A673 (cell line): Measurements from ENCODE around the gene TANC1. TPM values are rescaled to one million over a fixed set of nuclear protein-coding genes. Genes with fewer than 3 reads are reported as not detected.

Experiments used
- BruUV-seq: library from RNA; stranded (reverse); fragments of 400-500 nt; replicated peaks from 2 replicates; lab custom pipeline; 2021; lab: Mats Ljungman, UMichigan
- CTCF ChIA-PET: fragments of 300-600 bp; sonication (Branson Sonifier 250); formaldehyde crosslinking; loops from one replicate; lab custom pipeline; 2022; ENCODE audit warnings: antibody characterized with exemption; lab: Charles Lee
- POLR2A ChIA-PET: fragments of 300-600 bp; sonication (Branson Sonifier 250); formaldehyde crosslinking; loops from one replicate; lab custom pipeline; 2022; ENCODE audit warnings: antibody characterized with exemption; ENCODE audit not compliant: low non-redundant PET; lab: Charles Lee
- DNase-seq: peaks from one replicate; pipeline ENCODE4 v3.0.0-alpha.2; 2015; ENCODE audit warnings: low spot score
- H3K27ac ChIP-seq: fragments of 200-600 bp; sonication (generic); 2 replicates; pipeline ENCODE4 v1.5.1; 2016; ENCODE audit warnings: mixed run types, low read depth, mild to moderate bottlenecking, mixed read lengths, antibody characterized with exemption, low read length; ENCODE audit not compliant: poor library complexity, severe bottlenecking
- H3K27me3 ChIP-seq: fragments of 200-600 bp; sonication (generic); replicated peaks from 2 replicates; pipeline ENCODE4 v1.6.1; 2017; ENCODE audit warnings: mixed run types, low read depth, mild to moderate bottlenecking, mixed read lengths, antibody characterized with exemption, low read length; ENCODE audit not compliant: insufficient read depth, poor library complexity
- H3K36me3 ChIP-seq: fragments of 200-600 bp; sonication (generic); 2 replicates; pipeline ENCODE4 v1.6.1; 2016; ENCODE audit warnings: mixed run types, mild to moderate bottlenecking, mixed read lengths, antibody characterized with exemption, low read length; ENCODE audit not compliant: insufficient read depth, poor library complexity, severe bottlenecking
- H3K4me1 ChIP-seq: fragments of 200-600 bp; sonication (generic); 2 replicates; pipeline ENCODE4 v1.6.1; 2017; ENCODE audit warnings: mixed run types, mild to moderate bottlenecking, mixed read lengths, antibody characterized with exemption, low read length; ENCODE audit not compliant: insufficient read depth, poor library complexity, severe bottlenecking
- H3K4me3 ChIP-seq: fragments of 200-600 bp; sonication (generic); 2 replicates; pipeline ENCODE4 v1.5.1; 2016; ENCODE audit warnings: low read depth, mixed run types, mild to moderate bottlenecking, mixed read lengths, low read length; ENCODE audit not compliant: poor library complexity, severe bottlenecking
- H3K9me3 ChIP-seq: fragments of 200-600 bp; sonication (generic); 2 replicates; pipeline ENCODE4 v1.6.1; 2016; ENCODE audit warnings: mixed run types, low read depth, mild to moderate bottlenecking, mixed read lengths, antibody characterized with exemption, low read length; ENCODE audit not compliant: poor library complexity, severe bottlenecking
- CTCF ChIP-seq: fragments of 300-800, 200-600 bp; sonication (generic); conservative IDR thresholded peaks from 2 replicates; pipeline ENCODE4 v1.5.1; 2017; ENCODE audit warnings: low read depth, mild to moderate bottlenecking, antibody characterized with exemption, low read length, moderate library complexity, mixed read lengths
- EZH2 ChIP-seq: fragments of 200-600 bp; sonication (generic); IDR thresholded peaks from 2 replicates; pipeline ENCODE4 v1.6.1; 2017; ENCODE audit warnings: borderline replicate concordance, low read depth, mild to moderate bottlenecking, mixed read lengths, antibody characterized with exemption, low read length; ENCODE audit not compliant: poor library complexity, severe bottlenecking
- intact Hi-C: fragments of 100-400 bp; cut with micrococcal nuclease; formaldehyde crosslinking; loops from one replicate; pipeline ENCODE4 v1.10.0; 2022; ENCODE audit not compliant: unreplicated experiment
- total RNA-seq: library from RNA; stranded (reverse); gene quantifications from 2 replicates; pipeline ENCODE4 v1.2.3, GENCODE V29; 2021

TANC1 gene
- total RNA-seq, 1 experiment from 2014 or later: 9.0 TPM

- H3K27me3 ChIP-seq: no peaks in the 10 kb centered on the region
- H3K4me1 ChIP-seq: peaks cover 3% of the 10 kb centered on the region
- TF ChIP-seq CTCF: no peak
- no peak for TF ChIP-seq EZH2
- no peak overlapping the region for H3K4me3 ChIP-seq
- DNase-seq: no peak
- no peaks in the 10 kb centered on the region for H3K36me3 ChIP-seq
- intact Hi-C loops: no loop called here
- no peaks in the 10 kb centered on the region for H3K9me3 ChIP-seq
- ChIA-PET CTCF (no interaction called here), POLR2A (no interaction called here)
- BruUV-seq: no TSS peak
- H3K27ac ChIP-seq: no peak overlapping the region
Measured at GRCh38 chr2:159144776-159145614, 176.6 kb downstream of the TANC1 start.

GRCh38 chr2:159145745-159146354 lies 177.4 kb downstream of the TANC1 start:
- POLR2A ChIA-PET: no interaction called here
- H3K27me3 ChIP-seq: no peaks in the 10 kb centered on the region
- TF ChIP-seq CTCF (no peak), EZH2 (no peak)
- no peak overlapping the region for H3K4me3 ChIP-seq
- H3K4me1 ChIP-seq: no peaks in the 10 kb centered on the region
- no peak overlapping the region for H3K27ac ChIP-seq
- CTCF ChIA-PET: no interaction called here
- intact Hi-C loops: no loop called here
- no peaks in the 10 kb centered on the region for H3K36me3 ChIP-seq
- no peaks in the 10 kb centered on the region for H3K9me3 ChIP-seq
- no TSS peak for BruUV-seq
- no peak for DNase-seq

GRCh38 chr2:159146996-159147666 lies 178.7 kb downstream of the TANC1 start:
- H3K27ac ChIP-seq: no peak overlapping the region
- POLR2A ChIA-PET: no interaction called here

More at GRCh38 chr2:159146996-159147666, 178.7 kb downstream of the TANC1 start:
- BruUV-seq: no TSS peak
- Histone ChIP-seq H3K27me3 (no peaks in the 10 kb centered on the region), H3K4me1 (no peaks in the 10 kb centered on the region), H3K36me3 (no peaks in the 10 kb centered on the region), H3K9me3 (no peaks in the 10 kb centered on the region), H3K4me3 (no peak overlapping the region)
- CTCF ChIA-PET: no interaction called here
- TF ChIP-seq CTCF (no peak), EZH2 (no peak)
- DNase-seq: no peak
- intact Hi-C loops: no loop called here
